Mesenchymal stem cell (in vitro differentiated cells and primary cell): ENCODE measurements around the gene POLR2M.

ENCODE experiments used
- DNase-seq: peaks from one replicate; pipeline ENCODE4 v3.0.0-alpha.2; 2013
- H2AFZ ChIP-seq: one replicate; pipeline ENCODE4 v1.6.1; 2013; ENCODE audit warnings: low read depth, mild to moderate bottlenecking, control low read depth, inconsistent platforms, low read length, moderate library complexity
- H2AK5ac ChIP-seq: 2 replicates; pipeline ENCODE4 v1.6.1; 2013; ENCODE audit warnings: low read length, moderate library complexity, mild to moderate bottlenecking, inconsistent platforms; ENCODE audit not compliant: severe bottlenecking
- H2BK120ac ChIP-seq: one replicate; pipeline ENCODE4 v1.6.1; 2013; ENCODE audit warnings: low read depth, mild to moderate bottlenecking, inconsistent platforms, low read length, moderate library complexity
- H2BK12ac ChIP-seq, 2 experiments: one replicate each; pipeline ENCODE4 v1.6.1; 2013; ENCODE audit warnings: inconsistent platforms in 2 of 2, low read length in 2 of 2, mild to moderate bottlenecking in 2 of 2, moderate library complexity in 2 of 2, control low read depth in 1 of 2
- H2BK15ac ChIP-seq: one replicate; pipeline ENCODE4 v1.6.1; 2013; ENCODE audit warnings: mild to moderate bottlenecking, low read depth, inconsistent platforms; ENCODE audit not compliant: poor library complexity, severe bottlenecking
- H2BK5ac ChIP-seq: 2 replicates; pipeline ENCODE4 v1.6.1; 2013; ENCODE audit warnings: low read depth, mild to moderate bottlenecking, low read length, control low read depth, inconsistent platforms; ENCODE audit not compliant: poor library complexity, severe bottlenecking
- H3K14ac ChIP-seq, 2 experiments: one replicate each; pipeline ENCODE4 v1.6.1; 2013; ENCODE audit warnings: inconsistent platforms in 2 of 2, low read length in 2 of 2, control low read depth in 1 of 2, mild to moderate bottlenecking in 1 of 2, moderate library complexity in 1 of 2
- H3K18ac ChIP-seq, 2 experiments: one replicate each; pipeline ENCODE4 v1.6.1; 2013; ENCODE audit warnings: inconsistent platforms in 2 of 2, low read length in 2 of 2, control low read depth in 1 of 2, low read depth in 1 of 2, mild to moderate bottlenecking in 1 of 2
- H3K23ac ChIP-seq, 2 experiments: one replicate each; pipeline ENCODE4 v1.6.1; 2013; ENCODE audit warnings: inconsistent platforms in 2 of 2, low read length in 2 of 2, mild to moderate bottlenecking in 2 of 2, moderate library complexity in 2 of 2, control low read depth in 1 of 2
- H3K27ac ChIP-seq: 2 replicates; pipeline ENCODE4 v1.5.1; 2013; ENCODE audit warnings: mild to moderate bottlenecking, moderate library complexity, low read length, control low read depth, inconsistent platforms; ENCODE audit not compliant: poor library complexity, severe bottlenecking
- H3K27me3 ChIP-seq, 2 experiments: 2 replicates each; pipeline versions ENCODE4 v1.6.1 to v1.7.0; 2013; ENCODE audit warnings: low read length in 2 of 2, mild to moderate bottlenecking in 2 of 2, moderate library complexity in 2 of 2, control low read depth in 1 of 2, inconsistent platforms in 1 of 2; ENCODE audit not compliant: control insufficient read depth in 1 of 2, insufficient read depth in 1 of 2
- H3K36me3 ChIP-seq, 2 experiments: 2 replicates each; pipeline versions ENCODE4 v1.6.1 to v1.7.0; 2013; ENCODE audit warnings: low read length in 2 of 2, control low read depth in 1 of 2, inconsistent platforms in 1 of 2, low read depth in 1 of 2, mild to moderate bottlenecking in 1 of 2; ENCODE audit not compliant: insufficient read depth in 2 of 2, control insufficient read depth in 1 of 2
- H3K4ac ChIP-seq, 2 experiments: one replicate each; pipeline ENCODE4 v1.6.1; 2013; ENCODE audit warnings: inconsistent platforms in 2 of 2, low read length in 2 of 2, mild to moderate bottlenecking in 2 of 2, moderate library complexity in 2 of 2, control low read depth in 1 of 2, low read depth in 1 of 2
- H3K4me1 ChIP-seq: 2 replicates; pipeline ENCODE4 v1.6.1; 2013; ENCODE audit warnings: low read depth, low read length, control low read depth; ENCODE audit not compliant: control insufficient read depth, insufficient read depth
- H3K4me2 ChIP-seq: 2 replicates; pipeline ENCODE4 v1.6.1; 2013; ENCODE audit warnings: low read length, mild to moderate bottlenecking, inconsistent platforms; ENCODE audit not compliant: poor library complexity, severe bottlenecking
- H3K4me3 ChIP-seq, 2 experiments: 2 replicates each; pipeline versions ENCODE4 v1.5.1 to v1.7.0; 2013; ENCODE audit warnings: low read length in 2 of 2, mild to moderate bottlenecking in 2 of 2, control low read depth in 1 of 2, low read depth in 1 of 2; ENCODE audit not compliant: insufficient read depth in 1 of 2
- H3K79me1 ChIP-seq: replicated peaks from 2 replicates; pipeline ENCODE4 v1.6.1; 2013; ENCODE audit warnings: mild to moderate bottlenecking, control low read depth, low read length, inconsistent platforms; ENCODE audit not compliant: poor library complexity, severe bottlenecking
- H3K9ac ChIP-seq: 2 replicates; pipeline ENCODE4 v1.7.0; 2013; ENCODE audit warnings: mild to moderate bottlenecking, low read length, moderate library complexity
- H3K9me3 ChIP-seq: 2 replicates; pipeline ENCODE4 v1.7.0; 2013; ENCODE audit warnings: mild to moderate bottlenecking, low read length; ENCODE audit not compliant: control insufficient read depth
- H4K8ac ChIP-seq: one replicate; pipeline ENCODE4 v1.6.1; 2013; ENCODE audit warnings: inconsistent platforms, mild to moderate bottlenecking, low read length, moderate library complexity
- H4K91ac ChIP-seq: one replicate; pipeline ENCODE4 v1.6.1; 2013; ENCODE audit warnings: mild to moderate bottlenecking, low read length, inconsistent platforms
- WGBS: methylation state at CpG from one replicate; pipeline ENCODE4 v1.1.7; 2013; ENCODE audit warnings: mixed read lengths; 5-methylcytosine and 5-hydroxymethylcytosine counted together

POLR2M gene

DNA sequence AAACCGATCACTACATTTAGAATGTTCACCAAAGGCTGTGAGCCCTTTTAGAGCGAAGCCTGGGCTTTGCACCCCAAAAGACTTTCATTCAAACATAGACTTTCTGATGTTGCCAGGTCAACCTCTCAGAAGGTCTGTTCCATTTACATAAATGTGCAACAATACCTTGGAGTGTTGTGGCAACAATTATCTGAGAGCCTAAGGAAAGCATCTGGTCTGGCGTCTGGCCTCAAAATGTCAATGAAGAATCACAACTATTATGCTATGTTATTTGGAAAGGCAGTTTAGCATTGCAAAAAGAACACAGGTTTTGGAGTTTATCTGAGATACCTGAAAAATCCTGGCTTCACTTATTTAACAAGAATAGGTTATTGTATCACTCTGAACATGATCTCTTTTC lies 50.0 kb downstream of the POLR2M start:
- 96% methylated on average over 3 of the region's 3 CpGs for WGBS
- Histone ChIP-seq H3K4me1 (no peaks in the 10 kb centered on the region), H3K4me3 (no peak overlapping the region)

DNA sequence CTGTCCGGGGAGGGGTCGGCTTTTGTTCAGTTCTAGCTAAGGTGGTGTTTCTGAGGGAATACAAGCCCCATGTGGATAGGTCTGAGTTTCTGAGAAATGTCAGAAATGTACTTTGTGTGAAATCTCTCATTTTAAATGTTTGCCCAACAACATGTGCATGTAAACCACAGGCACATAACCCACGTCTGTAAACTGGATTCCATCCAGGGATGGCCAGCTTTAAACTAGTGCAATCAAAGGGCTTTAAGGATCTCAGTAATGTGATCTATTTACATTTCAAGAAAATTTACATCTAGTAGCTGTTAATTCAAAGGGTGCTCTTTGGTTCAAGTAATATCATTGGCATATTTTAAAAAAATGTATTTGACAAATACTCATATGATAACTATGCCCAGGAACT lies 52.0 kb downstream of the POLR2M start:
- Histone ChIP-seq H4K91ac (no peak overlapping the region), H3K9ac (no peak overlapping the region), H2BK5ac (no peak overlapping the region), H3K18ac (no peak overlapping the region), H3K4ac (no peak overlapping the region), H2BK15ac (no peak overlapping the region), H2BK120ac (no peak overlapping the region), H2BK12ac (no peak overlapping the region), H3K14ac (no peak overlapping the region), H3K36me3 (no peaks in the 10 kb centered on the region), H3K9me3 (no peaks in the 10 kb centered on the region), H3K4me2 (no peak overlapping the region), H3K23ac (no peak overlapping the region), H3K4me3 (no peak overlapping the region), H3K4me1 (no peaks in the 10 kb centered on the region), H2AFZ (no peak overlapping the region), H3K27ac (no peak overlapping the region), H4K8ac (no peak overlapping the region), H2AK5ac (no peak overlapping the region), H3K79me1 (no peaks in the 10 kb centered on the region), H3K27me3 (peaks cover 4 to 7% of the 10 kb centered on the region in 2 experiments)
- WGBS, result 94% methylated on average over 2 of the region's 3 CpGs
- no peak for DNase-seq

More for the DNA sequence above, 50.0 kb downstream of the POLR2M start:
- no peaks in the 10 kb centered on the region for H3K79me1 ChIP-seq
- no peaks in the 10 kb centered on the region for H3K9me3 ChIP-seq
- peaks cover 4 to 7% of the 10 kb centered on the region in 2 experiments for H3K27me3 ChIP-seq
- H2AFZ ChIP-seq, result no peak overlapping the region
- no peak overlapping the region for H3K14ac ChIP-seq
- H3K4ac ChIP-seq, result no peak overlapping the region
- H2BK5ac ChIP-seq, result no peak overlapping the region
- no peak overlapping the region for H4K8ac ChIP-seq
- no peak overlapping the region for H3K27ac ChIP-seq
- H2BK12ac ChIP-seq, result no peak overlapping the region
- H2AK5ac ChIP-seq, result no peak overlapping the region
- H3K9ac ChIP-seq, result no peak overlapping the region
- H2BK15ac ChIP-seq, result no peak overlapping the region
- no peak overlapping the region for H3K23ac ChIP-seq
- H3K36me3 ChIP-seq, result no peaks in the 10 kb centered on the region
- DNase-seq, result no peak
- no peak overlapping the region for H3K18ac ChIP-seq
- no peak overlapping the region for H3K4me2 ChIP-seq
- no peak overlapping the region for H4K91ac ChIP-seq
- H2BK120ac ChIP-seq, result no peak overlapping the region

DNA sequence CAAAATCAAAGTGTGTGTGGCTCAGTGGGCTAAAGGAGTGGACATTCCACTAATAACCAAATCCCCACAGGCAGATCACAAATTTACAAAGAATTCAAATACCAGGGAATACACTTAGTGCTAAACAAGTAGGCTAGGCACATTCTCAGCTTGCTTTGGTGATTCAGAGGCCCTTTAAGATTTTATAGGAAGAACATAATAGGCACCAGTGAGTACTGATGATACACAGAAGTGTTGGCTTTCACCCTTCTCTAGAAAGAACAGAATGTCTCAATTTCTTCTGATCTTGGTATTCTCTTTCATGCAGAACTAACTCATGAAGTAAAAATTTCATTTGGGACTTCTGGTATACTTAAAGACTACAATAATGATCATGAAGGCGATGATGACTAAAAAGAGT lies 55.0 kb downstream of the POLR2M start:
- no peak overlapping the region for H4K8ac ChIP-seq
- no peak overlapping the region for H3K4me2 ChIP-seq
- H3K4me1 ChIP-seq, result no peaks in the 10 kb centered on the region
- no peak for DNase-seq
- H3K4me3 ChIP-seq, result no peak overlapping the region
- no peak overlapping the region for H2BK12ac ChIP-seq
- H2AFZ ChIP-seq, result no peak overlapping the region
- H4K91ac ChIP-seq, result no peak overlapping the region
- H3K18ac ChIP-seq, result no peak overlapping the region
- no peak overlapping the region for H2AK5ac ChIP-seq
- H2BK120ac ChIP-seq, result no peak overlapping the region
- WGBS, result no CpG with 5 or more reads among the region's 1 CpG
- no peak overlapping the region for H3K23ac ChIP-seq
- H3K9me3 ChIP-seq, result no peaks in the 10 kb centered on the region
- peaks cover 0 to 7% of the 10 kb centered on the region in 2 experiments for H3K27me3 ChIP-seq
- no peak overlapping the region for H2BK5ac ChIP-seq
- H2BK15ac ChIP-seq, result no peak overlapping the region
- H3K36me3 ChIP-seq, result no peaks in the 10 kb centered on the region
- no peak overlapping the region for H3K14ac ChIP-seq
- H3K27ac ChIP-seq, result no peak overlapping the region
- no peak overlapping the region for H3K4ac ChIP-seq
- no peak overlapping the region for H3K9ac ChIP-seq
- H3K79me1 ChIP-seq, result no peaks in the 10 kb centered on the region

DNA sequence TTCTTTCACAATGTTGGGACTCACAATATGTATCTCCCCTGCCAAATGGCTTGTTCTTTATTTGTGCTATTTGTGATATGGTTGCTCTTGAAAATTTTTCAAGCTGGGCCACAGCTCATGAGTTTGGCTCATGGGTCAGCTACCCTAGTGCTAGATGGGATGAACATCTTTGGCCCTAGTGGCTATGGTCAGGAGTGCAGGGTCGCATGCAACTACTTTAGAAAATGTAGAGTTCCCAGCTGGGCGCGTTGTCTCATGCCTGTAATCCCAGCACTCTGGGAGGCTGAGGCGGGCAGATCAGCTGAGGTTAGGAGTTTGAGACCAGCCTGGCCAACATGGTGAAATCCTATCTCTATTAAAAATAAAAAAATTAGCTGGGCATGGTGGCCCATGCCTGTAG lies 55.8 kb downstream of the POLR2M start:
- Histone ChIP-seq H2BK12ac (no peak overlapping the region), H3K4me2 (no peak overlapping the region), H4K91ac (no peak overlapping the region), H3K4me3 (no peak overlapping the region), H3K79me1 (no peaks in the 10 kb centered on the region), H3K9ac (no peak overlapping the region), H3K27ac (no peak overlapping the region), H3K9me3 (no peaks in the 10 kb centered on the region), H2BK5ac (no peak overlapping the region), H3K14ac (no peak overlapping the region), H4K8ac (no peak overlapping the region), H2AFZ (no peak overlapping the region), H3K36me3 (no peaks in the 10 kb centered on the region), H2AK5ac (no peak overlapping the region), H2BK15ac (no peak overlapping the region), H3K4ac (no peak overlapping the region), H3K4me1 (no peaks in the 10 kb centered on the region), H3K27me3 (peaks cover 0 to 9% of the 10 kb centered on the region in 2 experiments), H3K23ac (no peak overlapping the region), H3K18ac (no peak overlapping the region), H2BK120ac (no peak overlapping the region)
- DNase-seq, result no peak
- WGBS, result 97% methylated on average over 3 of the region's 4 CpGs
